ENCODE measurements around the gene TRPM6.

The TRPM6 gene

GRCh38 chr9:74760031-74760700 lies 127.6 kb downstream of the TRPM6 start:
- no peaks in the 10 kb centered on the region for H3K27me3 ChIP-seq
- DNase-seq = no peak

GRCh38 chr9:74755999-74756398 lies 131.7 kb downstream of the TRPM6 start:
- Histone ChIP-seq H3K4me1 (no peaks in the 10 kb centered on the region), H3K27ac (no peak overlapping the region), H3K36me3 (no peaks in the 10 kb centered on the region), H3K27me3 (no peaks in the 10 kb centered on the region), H3K9me3 (no peaks in the 10 kb centered on the region), H3K4me3 (no peak overlapping the region)
- intact Hi-C loops (cut with DNase I; ENCODE audit: low total_unique reads) = no loop called here
- DNase-seq = no peak
- TF ChIP-seq CTCF (IDR thresholded peaks at IDR 0.05) = no peak

More at GRCh38 chr9:74760031-74760700, 127.6 kb downstream of the TRPM6 start:
- intact Hi-C loops (cut with DNase I; ENCODE audit: low total_unique reads) = no loop called here
- Histone ChIP-seq H3K27ac (no peak overlapping the region), H3K4me1 (no peaks in the 10 kb centered on the region), H3K4me3 (no peak overlapping the region), H3K9me3 (no peaks in the 10 kb centered on the region), H3K36me3 (no peaks in the 10 kb centered on the region)
- TF ChIP-seq CTCF (IDR thresholded peaks at IDR 0.05) = no peak

GRCh38 chr9:74755355-74755754 lies 132.4 kb downstream of the TRPM6 start:
- no peak for TF ChIP-seq CTCF (IDR thresholded peaks at IDR 0.05)
- no peak overlapping the region for H3K4me3 ChIP-seq
- no peaks in the 10 kb centered on the region for H3K36me3 ChIP-seq
- DNase-seq = no peak
- no peaks in the 10 kb centered on the region for H3K27me3 ChIP-seq
- intact Hi-C loops (cut with DNase I; ENCODE audit: low total_unique reads) = no loop called here
- H3K9me3 ChIP-seq = no peaks in the 10 kb centered on the region
- no peaks in the 10 kb centered on the region for H3K4me1 ChIP-seq
- no peak overlapping the region for H3K27ac ChIP-seq

- no peaks in the 10 kb centered on the region for H3K9me3 ChIP-seq
- no peak overlapping the region for H3K4me3 ChIP-seq
- H3K36me3 ChIP-seq = no peaks in the 10 kb centered on the region
- H3K27ac ChIP-seq = no peak overlapping the region
- TF ChIP-seq CTCF (IDR thresholded peaks at IDR 0.05) = no peak
- H3K4me1 ChIP-seq = no peaks in the 10 kb centered on the region
- no peaks in the 10 kb centered on the region for H3K27me3 ChIP-seq
- intact Hi-C loops (cut with DNase I; ENCODE audit: low total_unique reads) = no loop called here
- no peak for DNase-seq
These were observed 134.1 kb downstream of the TRPM6 start for GRCh38 chr9:74753650-74754049.

GRCh38 chr9:74748966-74749365 lies 138.8 kb downstream of the TRPM6 start:
- no peaks in the 10 kb centered on the region for H3K36me3 ChIP-seq
- intact Hi-C loops (cut with DNase I; ENCODE audit: low total_unique reads) = no loop called here
- no peaks in the 10 kb centered on the region for H3K9me3 ChIP-seq
- no peak overlapping the region for H3K4me3 ChIP-seq
- DNase-seq = no peak
- no peak overlapping the region for H3K27ac ChIP-seq
- H3K27me3 ChIP-seq = no peaks in the 10 kb centered on the region
- no peaks in the 10 kb centered on the region for H3K4me1 ChIP-seq
- no peak for TF ChIP-seq CTCF (IDR thresholded peaks at IDR 0.05)
